ENCODE results near the gene OPRL1.

The OPRL1 gene

GRCh38 chr20:64103871-64104666 lies 24.2 kb downstream of the OPRL1 start:
- Histone ChIP-seq H3K27me3 (ENCODE audit: insufficient read depth, low read length) (0 out of 2 replicates have a peak, but pooled peaks cover 5% of the 10 kb centered on the region), H3K4me2 (ENCODE audit: low read length) (no peak overlapping the region), H2AFZ (ENCODE audit: low read length) (no peak overlapping the region)

DNA sequence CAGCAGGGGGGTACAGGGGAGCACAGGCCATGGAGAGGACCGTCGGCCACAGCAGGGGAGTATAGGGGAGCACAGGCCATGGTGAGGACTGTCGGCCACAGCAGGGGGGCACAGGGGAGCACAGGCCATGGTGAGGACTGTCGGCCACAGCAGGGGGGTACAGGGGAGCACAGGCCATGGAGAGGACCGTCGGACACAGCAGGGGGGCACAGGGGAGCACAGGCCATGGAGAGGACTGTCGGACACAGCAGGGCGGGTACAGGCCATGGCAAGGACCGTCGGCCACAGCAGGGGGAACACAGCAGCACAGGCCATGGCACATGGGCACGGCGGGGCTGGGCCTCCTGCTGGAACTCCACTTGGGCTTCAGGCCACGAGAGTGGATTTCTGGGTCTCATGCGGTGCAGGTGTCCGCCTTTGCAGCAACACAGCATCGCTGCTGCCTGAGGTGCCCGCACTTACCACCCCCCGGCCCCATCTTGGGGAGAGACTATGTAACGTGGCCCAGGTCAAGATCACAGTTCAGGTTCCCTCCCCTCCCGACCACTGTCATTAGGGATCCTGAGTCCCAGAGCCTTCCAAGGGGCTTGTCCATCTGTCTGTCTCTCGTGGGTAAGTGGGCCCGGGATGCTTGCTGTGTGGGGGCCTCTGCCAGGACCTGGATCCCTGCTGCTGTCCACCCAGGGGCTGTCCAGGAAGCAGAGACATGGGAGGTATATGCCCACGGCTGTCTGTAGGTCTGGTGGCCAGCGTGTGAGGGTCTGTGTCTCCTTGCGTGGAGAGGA lies 25.0 kb downstream of the OPRL1 start:
- Histone ChIP-seq H3K9ac (ENCODE audit: low read length) (no peak overlapping the region), H3K27ac (ENCODE audit: low read depth, low read length, poor library complexity, severe bottlenecking) (no peak overlapping the region), H3K4me3 (ENCODE audit: low read depth, low read length, poor library complexity, severe bottlenecking) (no peak overlapping the region), H3K9me3 (ENCODE audit: low read length) (no peaks in the 10 kb centered on the region), H3K4me2 (ENCODE audit: low read length) (no peak overlapping the region), H3F3A (ENCODE audit: insufficient read depth, low read length) (no peaks in the 10 kb centered on the region), H3K9me2 (ENCODE audit: low read depth, low read length) (no peaks in the 10 kb centered on the region), H2AFZ (ENCODE audit: low read length) (no peak overlapping the region), H4K20me1 (ENCODE audit: insufficient read depth, low read length) (no peaks in the 10 kb centered on the region), H3K79me2 (ENCODE audit: insufficient read depth, low read length) (no peaks in the 10 kb centered on the region), H3K27me3 (ENCODE audit: insufficient read depth, low read length) (0 out of 2 replicates have a peak, but pooled peaks cover 7% of the 10 kb centered on the region), H3K36me3 (ENCODE audit: insufficient read depth, low read length) (no peaks in the 10 kb centered on the region), H3K4me1 (ENCODE audit: insufficient read depth, low read length, severe bottlenecking) (peaks cover 46% of the 10 kb centered on the region)
- TF ChIP-seq EZH2 (IDR thresholded peaks at IDR 0.05; ENCODE audit: borderline replicate concordance, low read length) (no peak), CTCF (IDR thresholded peaks at IDR 0.05; ENCODE audit: low read length) (no peak)

More at GRCh38 chr20:64103871-64104666, 24.2 kb downstream of the OPRL1 start:
- H3K4me3 ChIP-seq (ENCODE audit: low read depth, low read length, poor library complexity, severe bottlenecking): no peak overlapping the region
- H3K9ac ChIP-seq (ENCODE audit: low read length): no peak overlapping the region
- H3K4me1 ChIP-seq (ENCODE audit: insufficient read depth, low read length, severe bottlenecking): peaks cover 54% of the 10 kb centered on the region
- no peaks in the 10 kb centered on the region for H3K79me2 ChIP-seq (ENCODE audit: insufficient read depth, low read length)
- no peaks in the 10 kb centered on the region for H4K20me1 ChIP-seq (ENCODE audit: insufficient read depth, low read length)
- H3K9me2 ChIP-seq (ENCODE audit: low read depth, low read length): no peaks in the 10 kb centered on the region
- no peaks in the 10 kb centered on the region for H3K9me3 ChIP-seq (ENCODE audit: low read length)
- TF ChIP-seq EZH2 (IDR thresholded peaks at IDR 0.05; ENCODE audit: borderline replicate concordance, low read length) (no peak), CTCF (IDR thresholded peaks at IDR 0.05; ENCODE audit: low read length) (no peak)
- no peaks in the 10 kb centered on the region for H3K36me3 ChIP-seq (ENCODE audit: insufficient read depth, low read length)
- no peak overlapping the region for H3K27ac ChIP-seq (ENCODE audit: low read depth, low read length, poor library complexity, severe bottlenecking)
- no peaks in the 10 kb centered on the region for H3F3A ChIP-seq (ENCODE audit: insufficient read depth, low read length)

GRCh38 chr20:64105846-64106434 lies 26.1 kb downstream of the OPRL1 start:
- Histone ChIP-seq H3K79me2 (ENCODE audit: insufficient read depth, low read length) (no peaks in the 10 kb centered on the region), H3K9ac (ENCODE audit: low read length) (no peak overlapping the region), H3K36me3 (ENCODE audit: insufficient read depth, low read length) (no peaks in the 10 kb centered on the region), H4K20me1 (ENCODE audit: insufficient read depth, low read length) (no peaks in the 10 kb centered on the region), H3K27me3 (ENCODE audit: insufficient read depth, low read length) (0 out of 2 replicates have a peak, but pooled peaks cover 7% of the 10 kb centered on the region), H3K4me1 (ENCODE audit: insufficient read depth, low read length, severe bottlenecking) (peaks cover 35% of the 10 kb centered on the region), H3K9me3 (ENCODE audit: low read length) (no peaks in the 10 kb centered on the region), H3K4me2 (ENCODE audit: low read length) (no peak overlapping the region), H2AFZ (ENCODE audit: low read length) (no peak overlapping the region), H3K9me2 (ENCODE audit: low read depth, low read length) (no peaks in the 10 kb centered on the region), H3K4me3 (ENCODE audit: low read depth, low read length, poor library complexity, severe bottlenecking) (no peak overlapping the region), H3F3A (ENCODE audit: insufficient read depth, low read length) (no peaks in the 10 kb centered on the region), H3K27ac (ENCODE audit: low read depth, low read length, poor library complexity, severe bottlenecking) (no peak overlapping the region)
- TF ChIP-seq EZH2 (IDR thresholded peaks at IDR 0.05; ENCODE audit: borderline replicate concordance, low read length) (no peak), CTCF (IDR thresholded peaks at IDR 0.05; ENCODE audit: low read length) (no peak)
